Measurements from ENCODE around the gene KCNG1. TPM values are rescaled to one million over a fixed set of nuclear protein-coding genes. Genes with fewer than 3 reads are reported as not detected.
A peak's percentile ranks its signal among the peaks of the same experiment; 100 is the strongest.

KCNG1 gene, protein sequence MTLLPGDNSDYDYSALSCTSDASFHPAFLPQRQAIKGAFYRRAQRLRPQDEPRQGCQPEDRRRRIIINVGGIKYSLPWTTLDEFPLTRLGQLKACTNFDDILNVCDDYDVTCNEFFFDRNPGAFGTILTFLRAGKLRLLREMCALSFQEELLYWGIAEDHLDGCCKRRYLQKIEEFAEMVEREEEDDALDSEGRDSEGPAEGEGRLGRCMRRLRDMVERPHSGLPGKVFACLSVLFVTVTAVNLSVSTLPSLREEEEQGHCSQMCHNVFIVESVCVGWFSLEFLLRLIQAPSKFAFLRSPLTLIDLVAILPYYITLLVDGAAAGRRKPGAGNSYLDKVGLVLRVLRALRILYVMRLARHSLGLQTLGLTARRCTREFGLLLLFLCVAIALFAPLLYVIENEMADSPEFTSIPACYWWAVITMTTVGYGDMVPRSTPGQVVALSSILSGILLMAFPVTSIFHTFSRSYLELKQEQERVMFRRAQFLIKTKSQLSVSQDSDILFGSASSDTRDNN
- total RNA-seq: 7.2 and 7.4 TPM in 2 replicates

DNA sequence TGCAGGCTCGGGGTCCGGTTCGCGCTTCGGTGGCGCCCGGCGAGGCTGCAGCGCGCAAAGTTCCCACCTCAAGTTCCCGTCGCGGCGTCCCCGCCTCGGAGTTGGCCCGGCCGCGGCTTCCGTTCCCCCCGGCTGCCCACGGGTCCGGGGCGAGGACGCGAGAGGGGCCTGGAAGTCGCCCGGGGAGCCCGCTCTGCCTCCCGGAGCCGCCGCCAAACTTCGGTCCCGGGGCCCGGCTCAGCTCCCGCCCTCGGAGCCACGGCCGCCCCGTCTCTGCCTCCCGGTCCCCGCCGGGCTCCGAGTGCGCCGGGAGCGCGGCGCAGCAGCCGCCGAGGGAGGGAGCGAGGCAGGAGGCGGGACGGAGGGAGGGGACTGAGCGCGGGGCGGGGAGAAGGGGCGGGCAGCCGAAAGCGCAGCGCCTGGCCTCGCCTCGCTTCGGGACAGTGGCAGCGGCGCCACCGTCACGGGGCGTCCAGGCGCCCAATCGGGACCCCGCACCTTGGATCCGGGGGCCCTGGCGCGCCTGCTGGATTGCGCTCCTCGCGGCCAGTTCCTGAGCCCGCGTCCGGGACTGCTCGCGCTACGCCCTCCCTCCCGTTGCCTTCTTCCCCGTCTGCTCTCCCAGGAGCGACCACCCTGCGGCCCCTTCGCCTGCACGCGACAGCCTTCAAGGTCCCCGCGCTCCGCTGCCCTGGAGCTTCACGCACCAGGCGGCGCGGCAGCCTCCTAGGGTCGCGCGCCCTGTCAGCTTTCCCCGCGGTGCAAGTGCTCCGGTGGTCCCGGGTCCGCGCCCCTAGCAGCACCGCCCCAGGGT lies at the start of gene KCNG1:
Gene KCNG1 (minus strand): TSS at position 305 of the 814 bp plus-strand sequence. CDS start 12,769 bp downstream, outside the sequence.
- H3K4me1 Mint-ChIP-seq: peaks cover 16% of the 10 kb centered on the region
- peaks cover 36% of the 10 kb centered on the region for H3K27me3 Mint-ChIP-seq
- no peak for TF ChIP-seq CTCF (IDR thresholded peaks at IDR 0.05)
- peak within 1 kb of the TSS; percentile 78 for H3K4me3 Mint-ChIP-seq
- CTCF ChIA-PET: no interaction called here
- no peaks in the 10 kb centered on the region for H3K9me3 Mint-ChIP-seq
- H3K36me3 Mint-ChIP-seq (ENCODE audit: low read depth): no peaks in the 10 kb centered on the region
- POLR2A ChIA-PET: interaction anchor here (0.9 to 1.5 kb wide), 3 partner anchors 12 to 232 kb away, joined by 3 read pairs; no protein-coding TSS in a partner anchor
- ATAC-seq (ENCODE audit: low read depth) (peak; percentile 89), DNase-seq (peak; percentile 49)
- peak within 1 kb of the TSS; percentile 31 for H3K27ac Mint-ChIP-seq
- intact Hi-C loops (cut with micrococcal nuclease): loop anchor here (1.0 to 5.0 kb wide), 2 partner anchors 12 to 69 kb away; no protein-coding TSS in a partner anchor

DNA sequence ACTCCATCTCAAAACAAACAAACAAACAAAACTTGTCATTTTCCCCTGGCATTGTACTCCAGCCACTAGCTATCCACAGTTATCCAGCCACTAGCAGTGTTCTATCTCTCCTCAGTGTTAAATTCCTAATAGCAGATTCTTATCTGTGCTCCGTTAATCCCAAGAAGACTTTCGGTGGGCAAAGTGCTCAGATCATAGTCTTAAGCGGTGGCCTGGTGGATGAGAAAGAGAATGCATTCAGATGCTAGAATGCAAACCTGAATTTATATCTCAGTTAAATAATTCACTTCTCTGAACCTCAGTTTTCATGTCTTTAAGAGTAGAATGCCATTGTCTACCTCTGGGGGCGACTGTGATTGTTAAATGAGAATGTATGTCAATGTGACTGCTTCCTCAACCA lies 47.7 kb upstream of the KCNG1 start:
- Mint-ChIP-seq H3K9me3 (no peaks in the 10 kb centered on the region), H3K27ac (no peak overlapping the region), H3K27me3 (peaks cover 48% of the 10 kb centered on the region), H3K4me3 (no peak overlapping the region), H3K36me3 (ENCODE audit: low read depth) (no peaks in the 10 kb centered on the region), H3K4me1 (peaks cover 3% of the 10 kb centered on the region)
- ChIA-PET CTCF (no interaction called here), POLR2A (no interaction called here)
- DNase-seq (no peak), ATAC-seq (ENCODE audit: low read depth) (no peak)
- intact Hi-C loops (cut with micrococcal nuclease): no loop called here
- no peak for TF ChIP-seq CTCF (IDR thresholded peaks at IDR 0.05)

- TF ChIP-seq CTCF (IDR thresholded peaks at IDR 0.05): no peak
Observed at GRCh38 chr20:51067792-51068191, 44.9 kb upstream of the KCNG1 start.

GRCh38 chr20:51065615-51066014 lies 42.7 kb upstream of the KCNG1 start:
- Mint-ChIP-seq H3K4me3 (no peak overlapping the region), H3K4me1 (peaks cover 11% of the 10 kb centered on the region), H3K9me3 (no peaks in the 10 kb centered on the region), H3K27me3 (peaks cover 28% of the 10 kb centered on the region), H3K27ac (no peak overlapping the region), H3K36me3 (ENCODE audit: low read depth) (no peaks in the 10 kb centered on the region)
- TF ChIP-seq CTCF (IDR thresholded peaks at IDR 0.05): no peak
- ChIA-PET CTCF (no interaction called here), POLR2A (interaction anchor here (0.9 kb wide), 1 partner anchor 52 kb away, joined by 6 read pairs; no protein-coding TSS in a partner anchor)
- intact Hi-C loops (cut with micrococcal nuclease): no loop called here
- ATAC-seq (ENCODE audit: low read depth): no peak
- DNase-seq: no peak

More at GRCh38 chr20:51067792-51068191, 44.9 kb upstream of the KCNG1 start:
- ATAC-seq (ENCODE audit: low read depth) (no peak), DNase-seq (no peak)
- peaks cover 3% of the 10 kb centered on the region for H3K4me1 Mint-ChIP-seq
- no peak overlapping the region for H3K27ac Mint-ChIP-seq
- CTCF ChIA-PET: no interaction called here
- intact Hi-C loops (cut with micrococcal nuclease): no loop called here
- no peaks in the 10 kb centered on the region for H3K36me3 Mint-ChIP-seq (ENCODE audit: low read depth)
- POLR2A ChIA-PET: interaction anchor here (0.6 kb wide), 1 partner anchor 33 kb away, joined by 3 read pairs; no protein-coding TSS in a partner anchor
- no peaks in the 10 kb centered on the region for H3K9me3 Mint-ChIP-seq
- H3K27me3 Mint-ChIP-seq: peaks cover 45% of the 10 kb centered on the region
- H3K4me3 Mint-ChIP-seq: no peak overlapping the region

GRCh38 chr20:51064137-51064536 lies 41.2 kb upstream of the KCNG1 start:
- POLR2A ChIA-PET: no interaction called here
- H3K36me3 Mint-ChIP-seq (ENCODE audit: low read depth): no peaks in the 10 kb centered on the region
- no peak overlapping the region for H3K27ac Mint-ChIP-seq
- DNase-seq (no peak), ATAC-seq (ENCODE audit: low read depth) (no peak)
- H3K9me3 Mint-ChIP-seq: no peaks in the 10 kb centered on the region
- peaks cover 26% of the 10 kb centered on the region for H3K27me3 Mint-ChIP-seq
- peaks cover 11% of the 10 kb centered on the region for H3K4me1 Mint-ChIP-seq
- H3K4me3 Mint-ChIP-seq: no peak overlapping the region
- intact Hi-C loops (cut with micrococcal nuclease): no loop called here
- CTCF ChIA-PET: no interaction called here
- no peak for TF ChIP-seq CTCF (IDR thresholded peaks at IDR 0.05)

Measured in activated B cell treated with CpG ODN at 0.5 μM for 24 hours (primary cell).